A549 (cell line): ENCODE data around the gene EIF2B2. TPM values are rescaled to one million over a fixed set of nuclear protein-coding genes. Genes with fewer than 3 reads are reported as not detected.
A peak's percentile ranks its signal among the peaks of the same experiment; 100 is the strongest.

Experiments used
- ATAC-seq, 2 experiments: fragments of 200-7000 bp in 1 of 2; fragments of >200 bp in 1 of 2; cut with Nextera tagmentation in 1 of 2; cut with Tn5 transposase in 1 of 2; 3 replicates each; pipeline versions ENCODE4 v1.8.0 to v1.9.1; 2018 to 2020; ENCODE audit warnings: mild to moderate bottlenecking in 1 of 2, moderate library complexity in 1 of 2
- CTCF ChIA-PET: fragments of 300-600 bp; sonication (Branson Sonifier 250); formaldehyde crosslinking; extraction: SDS; loops from one replicate; lab custom pipeline; 2021; ENCODE audit warnings: antibody characterized with exemption, inconsistent platforms; lab: Yijun Ruan, JAX
- POLR2A ChIA-PET: fragments of 350-600 bp; formaldehyde crosslinking; extraction: SDS; loops from one replicate; lab custom pipeline; 2021; ENCODE audit warnings: antibody characterized with exemption, inconsistent platforms; lab: Yijun Ruan, JAX
- DNase-seq, 2 experiments: peaks; one replicate each; pipeline versions ENCODE4 v3.0.0 to v3.0.0-alpha.2; 2011 to 2016; ENCODE audit warnings: low read depth in 1 of 2, low spot score in 1 of 2
- FAIRE-seq: peaks from 2 replicates; lab custom pipeline; 2011; peaks lifted over from hg19 to GRCh38; lab: Jason Lieb, UNC
- H3K27ac ChIP-seq, 2 experiments: fragments of >200 bp; sonication (Bioruptor Twin); formaldehyde crosslinking; 3 replicates each; pipeline ENCODE4 v1.5.1; 2016 to 2017
- H3K4me1 ChIP-seq: fragments of >200 bp; sonication (Bioruptor Twin); formaldehyde crosslinking; 3 replicates; pipeline ENCODE4 v1.6.1; 2016
- H3K4me2 ChIP-seq: fragments of >200 bp; sonication (Bioruptor Twin); formaldehyde crosslinking; 3 replicates; pipeline ENCODE4 v1.6.1; 2016
- H3K4me3 ChIP-seq: fragments of >200 bp; sonication (Bioruptor Twin); formaldehyde crosslinking; 3 replicates; pipeline ENCODE4 v1.5.1; 2016
- H3K9me3 ChIP-seq: fragments of >200 bp; sonication (Bioruptor Twin); formaldehyde crosslinking; 3 replicates; pipeline ENCODE4 v1.6.1; 2016
- CBX2 ChIP-seq: fragments of 200-600 bp; sonication (generic); IDR thresholded peaks from 2 replicates; pipeline ENCODE4 v1.6.1; 2016; ENCODE audit warnings: low read depth, mild to moderate bottlenecking, borderline replicate concordance
- CBX8 ChIP-seq: fragments of 200-600 bp; sonication (generic); IDR thresholded peaks from 2 replicates; pipeline ENCODE4 v1.6.1; 2016
- CEBPB ChIP-seq, 2 experiments: fragments of >200 bp in 1 of 2; sonication (Bioruptor Twin) in 1 of 2; formaldehyde crosslinking in 1 of 2; IDR thresholded peaks; 2 replicates each; pipeline ENCODE4 v1.6.1; 2012 to 2016
- CHD4 ChIP-seq: fragments of 200-600 bp; sonication (generic); IDR thresholded peaks from 2 replicates; pipeline ENCODE4 v1.6.1; 2016; ENCODE audit warnings: antibody characterized with exemption, mild to moderate bottlenecking, borderline replicate concordance
- EHMT2 ChIP-seq: fragments of 200-600 bp; sonication (generic); IDR thresholded peaks from 2 replicates; pipeline ENCODE4 v1.6.1; 2016; ENCODE audit warnings: antibody characterized with exemption, low read depth, mild to moderate bottlenecking, moderate library complexity
- ELK1 ChIP-seq: fragments of 150-350 bp; IDR thresholded peaks from 2 replicates; pipeline ENCODE4 v1.6.1; 2014; ENCODE audit warnings: low read depth, mild to moderate bottlenecking, low read length
- FOSB ChIP-seq: fragments of 250-450 bp; sonication (Bioruptor Pico); IDR thresholded peaks from 2 replicates; pipeline ENCODE4 v1.5.0; 2020; ENCODE audit warnings: mild to moderate bottlenecking, moderate library complexity
- FOXS1 ChIP-seq: fragments of 250-450 bp; sonication (Bioruptor Pico); IDR thresholded peaks from 2 replicates; pipeline ENCODE4 v1.5.0; 2020; ENCODE audit warnings: mild to moderate bottlenecking, moderate library complexity
- HDAC2 ChIP-seq: fragments of 200-600 bp; sonication (generic); IDR thresholded peaks from 2 replicates; pipeline ENCODE4 v1.6.1; 2016
- HEYL ChIP-seq: fragments of 250-450 bp; sonication (Bioruptor Pico); IDR thresholded peaks from 2 replicates; pipeline ENCODE4 v1.8.0; 2021; ENCODE audit warnings: mild to moderate bottlenecking, moderate library complexity
- KDM1A ChIP-seq: fragments of 200-600 bp; sonication (generic); IDR thresholded peaks from 2 replicates; pipeline ENCODE4 v1.6.1; 2016; ENCODE audit warnings: low read depth, mild to moderate bottlenecking
- MAZ ChIP-seq: fragments of 150-350 bp; IDR thresholded peaks from 2 replicates; pipeline ENCODE4 v1.6.1; 2014; ENCODE audit warnings: antibody characterized with exemption, low read depth, low read length, borderline replicate concordance
- MYC ChIP-seq: IDR thresholded peaks from 2 replicates; pipeline ENCODE4 v1.6.1; 2012; ENCODE audit warnings: mild to moderate bottlenecking, inconsistent platforms, low read length, improper control_type of control experiment, borderline replicate concordance
- NR3C1 ChIP-seq: fragments of >200 bp; sonication (Bioruptor Twin); formaldehyde crosslinking; IDR thresholded peaks from 3 replicates; pipeline ENCODE4 v1.6.1; 2017
- PBX3 ChIP-seq: IDR thresholded peaks from 2 replicates; pipeline ENCODE4 v1.6.1; 2012
- POLR2A ChIP-seq: IDR thresholded peaks from 2 replicates; pipeline ENCODE4 v1.6.1; 2012; ENCODE audit warnings: mild to moderate bottlenecking, low read length
- RAD21 ChIP-seq, 2 experiments: fragments of >200 bp in 1 of 2; sonication (Bioruptor Twin) in 1 of 2; formaldehyde crosslinking in 1 of 2; IDR thresholded peaks in 1 of 2; conservative IDR thresholded peaks in 1 of 2; 2 replicates in 1 of 2; 3 replicates in 1 of 2; pipeline ENCODE4 v1.6.1; 2012 to 2018; ENCODE audit warnings: inconsistent platforms in 1 of 2
- RARB ChIP-seq: fragments of 250-450 bp; sonication (Bioruptor Pico); IDR thresholded peaks from 2 replicates; pipeline ENCODE4 v1.8.0; 2021; ENCODE audit warnings: mild to moderate bottlenecking, moderate library complexity
- RFX5 ChIP-seq: fragments of 450-650 bp; IDR thresholded peaks from 2 replicates; pipeline ENCODE4 v1.7.1; 2014; ENCODE audit warnings: antibody characterized with exemption, mild to moderate bottlenecking, moderate library complexity
- RNF2 ChIP-seq: fragments of 200-600 bp; sonication (generic); IDR thresholded peaks from 2 replicates; pipeline ENCODE4 v1.6.1; 2016; ENCODE audit warnings: low read depth, mild to moderate bottlenecking, antibody characterized with exemption, moderate library complexity, borderline replicate concordance
- SMC3 ChIP-seq: fragments of >200 bp; sonication (Bioruptor Twin); formaldehyde crosslinking; IDR thresholded peaks from 3 replicates; pipeline ENCODE4 v1.6.1; 2018; ENCODE audit warnings: inconsistent platforms
- USF2 ChIP-seq: fragments of 450-650 bp; IDR thresholded peaks from 2 replicates; pipeline ENCODE4 v1.6.1; 2014; ENCODE audit warnings: antibody characterized with exemption
- ZFP36 ChIP-seq: fragments of 450-650 bp; IDR thresholded peaks from 2 replicates; pipeline ENCODE4 v1.6.1; 2014; ENCODE audit warnings: borderline replicate concordance; ENCODE audit not compliant: partially characterized antibody
- WGBS: methylation state at CpG from one replicate; pipeline ENCODE4 v1.1.6; 2017; ENCODE audit errors: missing lambda C conversion rate; 5-methylcytosine and 5-hydroxymethylcytosine counted together
- polyA plus RNA-seq, 4 experiments: library from polyadenylated mRNA; depleted of rRNA in 3 of 4; stranded (reverse); fragments of >200 nt; fragmentation: RNase III in 1 of 4; extraction: RNeasy Plus Mini Kit Qiagen cat#74134 plus additional on column Dnase treatment in 1 of 4; gene quantifications; 2 replicates in 3 of 4; 3 replicates in 1 of 4; pipeline ENCODE4 v1.2.3, GENCODE V29; 2011 to 2017
- TF ChIP-seq, protein P1 (sequence below): IDR thresholded peaks from 2 replicates; pipeline ENCODE4 v1.6.1; 2012; ENCODE audit warnings: low read depth, borderline replicate concordance
- TF ChIP-seq, protein P2 (sequence below): IDR thresholded peaks from 2 replicates; pipeline ENCODE4 v1.6.1; 2012

Gene EIF2B2
- polyA plus RNA-seq, 2 of the 4 experiments (the other 2 are of a cell fraction), result 88.4 to 116 TPM

GRCh38 chr14:74954947-74955228 is 47.8 kb upstream of the EIF2B2 start (continued):
- TF ChIP-seq, protein P1, sequence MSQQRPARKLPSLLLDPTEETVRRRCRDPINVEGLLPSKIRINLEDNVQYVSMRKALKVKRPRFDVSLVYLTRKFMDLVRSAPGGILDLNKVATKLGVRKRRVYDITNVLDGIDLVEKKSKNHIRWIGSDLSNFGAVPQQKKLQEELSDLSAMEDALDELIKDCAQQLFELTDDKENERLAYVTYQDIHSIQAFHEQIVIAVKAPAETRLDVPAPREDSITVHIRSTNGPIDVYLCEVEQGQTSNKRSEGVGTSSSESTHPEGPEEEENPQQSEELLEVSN, result no peak
- TF ChIP-seq PBX3, result no peak

GRCh38 chr14:74955229-74956026 is 47.3 kb upstream of the EIF2B2 start, which contains the start of gene PGF:
TSS of gene PGF (minus strand) at chr14:74955597. CDS start at chr14:74955242, 355 bp downstream.
- FAIRE-seq (no peak), ATAC-seq (peak; percentile 77 to 89), DNase-seq (peak; percentile 30 to 50)
- Histone ChIP-seq H3K4me2 (peak within 1 kb of the TSS; percentile 89), H3K4me1 (peaks cover 11% of the 10 kb centered on the region), H3K4me3 (peak within 1 kb of the TSS; percentile 60), H3K27ac (peak within 1 kb of the TSS; percentile 60 to 80; a peak in 5 of 6 replicates), H3K9me3 (no peaks in the 10 kb centered on the region)
- peak; percentile 64 for TF ChIP-seq POLR2A
- TF ChIP-seq, protein P2, sequence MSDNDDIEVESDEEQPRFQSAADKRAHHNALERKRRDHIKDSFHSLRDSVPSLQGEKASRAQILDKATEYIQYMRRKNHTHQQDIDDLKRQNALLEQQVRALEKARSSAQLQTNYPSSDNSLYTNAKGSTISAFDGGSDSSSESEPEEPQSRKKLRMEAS, result no peak
- POLR2A ChIA-PET, result interaction anchor here (0.6 to 1.0 kb wide), 2 partner anchors 14 to 51 kb away, joined by 3 read pairs; no protein-coding TSS in a partner anchor
- 60% methylated on average over 1 of the region's 73 CpGs for WGBS
- CTCF ChIA-PET, result interaction anchor here (0.8 to 11.6 kb wide), 6 partner anchors 11 to 133 kb away, joined by 3 to 105 read pairs (median 6); no protein-coding TSS in a partner anchor

DNA sequence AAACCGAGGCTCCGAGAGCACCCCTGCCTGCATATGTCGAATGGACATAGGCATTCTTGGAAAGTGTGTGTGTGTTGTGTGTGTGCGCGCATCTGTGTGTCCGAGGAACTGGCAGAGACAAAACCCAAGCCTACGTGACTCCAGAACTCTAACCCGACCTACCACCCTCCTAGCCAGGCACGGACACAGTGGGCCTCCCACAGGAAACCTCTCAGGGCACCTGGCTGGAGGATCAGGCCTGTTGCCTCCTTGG is 46.8 kb upstream of the EIF2B2 start:
- Histone ChIP-seq H3K9me3 (no peaks in the 10 kb centered on the region), H3K27ac (no peak overlapping the region; a peak in 2 of 6 replicates), H3K4me3 (peak overlapping the region; percentile 60; the same call in 1 of the 3 replicates)
- no peak for TF ChIP-seq MAZ
- no peak for TF ChIP-seq ZFP36
- no peak for TF ChIP-seq SMC3
- TF ChIP-seq CEBPB (IDR thresholded peaks at IDR 0.05), result no peak
- TF ChIP-seq KDM1A, result no peak
- no peak for TF ChIP-seq RAD21 (conservative IDR thresholded peaks at IDR 0.05 in 1 of 2, IDR thresholded peaks at IDR 0.05 in 1 of 2)
- TF ChIP-seq CBX2, result no peak
- TF ChIP-seq FOSB, result no peak
- TF ChIP-seq, all 56 proteins: peak for 0
- ChIA-PET POLR2A (interaction anchor here (0.6 to 1.0 kb wide), 2 partner anchors 14 to 50 kb away, joined by 3 read pairs; no protein-coding TSS in a partner anchor), CTCF (interaction anchor here (1.2 to 11.6 kb wide), 5 partner anchors 11 to 133 kb away, joined by 4 to 105 read pairs (median 8); no protein-coding TSS in a partner anchor)
- H3K4me2 ChIP-seq, result peak overlapping the region; percentile 89
- peaks cover 7% of the 10 kb centered on the region for H3K4me1 ChIP-seq
- no peak for ATAC-seq
- 88% methylated on average over 8 of the region's 9 CpGs for WGBS
- DNase-seq, result no peak
- no peak for FAIRE-seq

DNA sequence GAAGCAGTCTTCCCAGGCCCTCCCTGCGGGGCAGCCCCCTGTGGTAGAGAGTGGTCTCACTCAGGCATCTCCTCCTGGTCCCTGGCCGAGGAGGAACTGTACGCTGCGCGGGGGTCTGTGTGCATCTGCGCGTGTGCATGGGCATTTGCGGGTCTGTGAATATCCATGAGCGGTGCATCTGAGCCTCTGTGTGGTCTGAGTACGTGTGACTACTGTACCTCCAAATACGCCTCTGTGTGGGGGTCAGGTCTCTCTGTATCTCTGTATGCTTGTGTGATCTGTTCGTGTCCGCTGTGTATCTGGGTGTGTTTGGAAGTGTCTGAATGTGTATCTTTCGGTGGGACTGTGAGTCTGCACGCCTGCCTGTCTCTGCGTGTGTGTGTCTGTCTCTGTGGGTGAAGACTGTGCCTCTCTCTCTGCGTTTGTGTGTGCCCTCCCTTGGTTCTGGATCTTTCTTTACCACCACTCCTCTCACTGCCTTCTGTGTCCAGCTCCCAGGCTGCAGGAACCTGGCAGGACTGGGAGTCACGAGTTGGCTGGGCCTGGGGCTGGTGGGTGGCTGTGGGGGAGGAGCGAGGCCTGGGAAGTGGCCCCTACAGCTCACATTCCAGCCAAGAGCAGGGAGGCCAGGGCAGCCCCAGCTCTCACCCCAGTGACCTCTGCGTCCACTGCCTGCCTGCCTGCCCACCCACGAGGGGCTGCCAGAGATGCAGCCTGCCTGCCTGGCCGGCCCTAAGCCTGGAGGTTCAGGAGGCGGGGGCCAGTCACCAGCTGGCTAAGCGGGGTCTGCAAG is 46.2 kb upstream of the EIF2B2 start:
- WGBS, result 85% methylated on average over 19 of the region's 24 CpGs
- H3K4me1 ChIP-seq, result peaks cover 4% of the 10 kb centered on the region; the same call in 1 of the 3 replicates
- no peak for TF ChIP-seq ELK1
- TF ChIP-seq EHMT2, result no peak
- TF ChIP-seq, protein P1, result no peak
- TF ChIP-seq MAZ, result no peak
- TF ChIP-seq FOXS1 (CRISPR knock-in tag), result no peak
- no peak for TF ChIP-seq HDAC2
- TF ChIP-seq USF2, result no peak
- no peak for TF ChIP-seq CBX8
- TF ChIP-seq HEYL (CRISPR knock-in tag), result no peak
- TF ChIP-seq RARB, result no peak
- no peak for TF ChIP-seq CHD4
- no peak for TF ChIP-seq RFX5
- no peak for TF ChIP-seq FOSB
- no peak for TF ChIP-seq NR3C1
- no peak for TF ChIP-seq MYC
- no peak for TF ChIP-seq RNF2
- DNase-seq (no peak), ATAC-seq (no peak), FAIRE-seq (no peak)
- H3K4me2 ChIP-seq, result no peak overlapping the region; the same call in 2 of the 3 replicates
- ChIA-PET CTCF (interaction anchor here (0.7 to 11.6 kb wide), 4 partner anchors 10 to 142 kb away, joined by 3 to 105 read pairs (median 4); no protein-coding TSS in a partner anchor), POLR2A (no interaction called here)
- no peak overlapping the region for H3K4me3 ChIP-seq
- no peaks in the 10 kb centered on the region for H3K9me3 ChIP-seq
- no peak overlapping the region for H3K27ac ChIP-seq
